ENCODE results near the gene SH3RF3.
"Not testable (repeated sequence)": the region's sequence is repeated elsewhere in the genome, so short reads cannot be mapped to it uniquely, and the experiment has no call there.

Gene SH3RF3

GRCh38 chr2:109128616-109129355, at the start of gene SH3RF3:
TSS of gene SH3RF3 (plus strand) at chr2:109129205.
- DNase-seq = peak in 1 of 2 experiments; percentile 17

- no peak for DNase-seq
These were observed 49.4 kb upstream of the SH3RF3 start for GRCh38 chr2:109079590-109079989.

GRCh38 chr2:109080109-109080508, 48.9 kb upstream of the SH3RF3 start:
- DNase-seq = no peak

- no peak for DNase-seq
These were observed 48.2 kb upstream of the SH3RF3 start for GRCh38 chr2:109080757-109081156.

- no peak for DNase-seq
These were observed 47.6 kb upstream of the SH3RF3 start for GRCh38 chr2:109081374-109081773.

GRCh38 chr2:109083771-109084170, 45.2 kb upstream of the SH3RF3 start:
- DNase-seq = no peak

GRCh38 chr2:109084341-109084740, 44.7 kb upstream of the SH3RF3 start:
- no peak for DNase-seq

GRCh38 chr2:109085912-109086742, 42.9 kb upstream of the SH3RF3 start:
- DNase-seq = no peak

GRCh38 chr2:109086743-109087020, 42.3 kb upstream of the SH3RF3 start:
- no peak for DNase-seq

GRCh38 chr2:109087055-109087663, 41.8 kb upstream of the SH3RF3 start:
- DNase-seq = no peak

GRCh38 chr2:109089602-109090300, 39.3 kb upstream of the SH3RF3 start:
- no peak for DNase-seq

- no peak for DNase-seq
These were observed 37.5 kb upstream of the SH3RF3 start for GRCh38 chr2:109091526-109091925.

- DNase-seq = no peak
These were observed 34.9 kb upstream of the SH3RF3 start for GRCh38 chr2:109094144-109094543.

- no peak for DNase-seq
These were observed 30.6 kb upstream of the SH3RF3 start for GRCh38 chr2:109098251-109098920.

GRCh38 chr2:109098921-109099273, 30.1 kb upstream of the SH3RF3 start:
- DNase-seq = no peak

- peak in 1 of 2 experiments; percentile 19 for DNase-seq
These were observed 26.3 kb upstream of the SH3RF3 start for GRCh38 chr2:109102588-109103233.

- no peak for DNase-seq
These were observed 23.9 kb upstream of the SH3RF3 start for GRCh38 chr2:109105113-109105512.

GRCh38 chr2:109108740-109109139, 20.3 kb upstream of the SH3RF3 start:
- no peak for DNase-seq

- no peak for DNase-seq
These were observed 19.7 kb upstream of the SH3RF3 start for GRCh38 chr2:109109342-109109741.

GRCh38 chr2:109110170-109110569, 18.8 kb upstream of the SH3RF3 start:
- DNase-seq = no peak

GRCh38 chr2:109117181-109117580, 11.8 kb upstream of the SH3RF3 start:
- not testable (repeated sequence) for DNase-seq

- DNase-seq = no peak
These were observed 11.2 kb upstream of the SH3RF3 start for GRCh38 chr2:109117780-109118179.
